Gastroesophageal sphincter (tissue), 4 donors: ENCODE data around the gene MYDGF. TPM values are rescaled to one million over a fixed set of nuclear protein-coding genes. Genes with fewer than 3 reads are reported as not detected.

Source experiments
- ATAC-seq: fragments of 150-250 bp; one replicate; pipeline ENCODE4 v1.9.1; 2016; ENCODE audit warnings: mild to moderate bottlenecking, moderate library complexity
- H3K27ac ChIP-seq, 4 donors: fragments of 200-600 bp; sonication (generic) in 3 of 4; 1 replicate in 3 of 4; 2 replicates in 1 of 4; pipeline ENCODE4 v1.5.1; 2016 to 2019
- H3K27me3 ChIP-seq: fragments of 200-600 bp; sonication (generic); one replicate; pipeline ENCODE4 v1.5.1; 2019
- H3K36me3 ChIP-seq, 2 donors: fragments of 200-600 bp; sonication (generic); one replicate each; pipeline ENCODE4 v1.5.1; 2019; ENCODE audit warnings: control low read depth in 1 of 2
- H3K4me1 ChIP-seq, 3 donors: fragments of 200-600 bp; sonication (generic); 1 replicate in 2 of 3; 2 replicates in 1 of 3; pipeline ENCODE4 v1.5.1; 2016 to 2019; ENCODE audit warnings: control low read depth in 2 of 3
- H3K4me3 ChIP-seq, 2 donors: fragments of 200-600 bp; sonication (generic); one replicate each; pipeline ENCODE4 v1.5.1; 2019; ENCODE audit warnings: mild to moderate bottlenecking in 1 of 2, moderate library complexity in 1 of 2
- H3K9me3 ChIP-seq, 3 donors: fragments of 200-600 bp; sonication (generic); one replicate each; pipeline ENCODE4 v1.5.1; 2017 to 2019; ENCODE audit warnings: control low read depth in 2 of 3
- EP300 ChIP-seq: sonication (generic); formaldehyde crosslinking; IDR thresholded peaks from one replicate; pipeline ENCODE4 v1.6.1; 2017; ENCODE audit warnings: antibody characterized with exemption, mild to moderate bottlenecking
- POLR2A ChIP-seq, 2 donors: fragments of 450-650 bp; IDR thresholded peaks; one replicate each; pipeline ENCODE4 v1.6.1; 2017; ENCODE audit warnings: antibody characterized with exemption in 2 of 2, mild to moderate bottlenecking in 2 of 2, moderate library complexity in 1 of 2
- POLR2AphosphoS5 ChIP-seq: sonication (generic); formaldehyde crosslinking; IDR thresholded peaks from one replicate; pipeline ENCODE4 v1.6.1; 2017; ENCODE audit warnings: antibody characterized with exemption
- WGBS, 2 donors: methylation state at CpG; one replicate each; pipeline ENCODE4 v1.1.5; 2018; ENCODE audit warnings: low coverage in 1 of 2; 5-methylcytosine and 5-hydroxymethylcytosine counted together
- total RNA-seq, 4 donors: library from RNA; depleted of rRNA; stranded (reverse); fragments of >200 nt; gene quantifications; one replicate each; pipeline ENCODE4 v1.1.0, GENCODE V29; 2016
- TF ChIP-seq, protein P1 (sequence below), 4 experiments: fragments of 200-600 bp in 2 of 4; fragments of 450-650 bp in 2 of 4; sonication (generic) in 1 of 4; IDR thresholded peaks; one replicate each; pipeline ENCODE4 v1.5.1; 2017 to 2019; ENCODE audit warnings: antibody characterized with exemption in 4 of 4, mild to moderate bottlenecking in 2 of 4, moderate library complexity in 2 of 4

Gene MYDGF
- total RNA-seq, 4 donors from 2014 or later = 20.5 to 44.6 (median 30.1) TPM

DNA sequence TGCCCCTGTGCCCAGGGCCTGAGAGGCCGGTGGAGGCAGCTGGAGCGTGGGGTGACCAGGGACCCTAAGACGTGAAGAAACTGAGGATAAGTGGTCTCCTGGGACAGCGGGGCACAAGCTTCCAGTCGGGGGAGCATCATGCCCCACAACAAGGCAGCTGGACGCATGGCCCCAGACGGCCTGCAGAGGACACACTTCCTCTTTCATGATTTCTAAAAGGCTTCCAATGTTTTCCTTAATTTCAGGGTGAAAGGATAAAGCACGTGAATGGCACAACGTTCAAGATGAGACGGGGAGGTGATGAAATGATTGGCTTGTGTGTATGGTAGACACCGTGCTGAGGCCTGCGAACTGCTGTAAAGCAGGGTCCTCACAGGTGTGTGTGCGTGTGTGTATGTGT is 20.2 kb upstream of the MYDGF start:
- Histone ChIP-seq H3K27me3 (no peaks in the 10 kb centered on the region), H3K9me3 (no peaks in the 10 kb centered on the region), H3K36me3 (peaks cover 0 to 99% of the 10 kb centered on the region in 2 donors), H3K27ac (no peak overlapping the region), H3K4me3 (no peak overlapping the region), H3K4me1 (peaks cover 0 to 10% (median 0%) of the 10 kb centered on the region in 3 donors)
- TF ChIP-seq EP300 (no peak), POLR2A (IDR thresholded peaks at IDR 0.05) (no peak)
- TF ChIP-seq, protein P1, sequence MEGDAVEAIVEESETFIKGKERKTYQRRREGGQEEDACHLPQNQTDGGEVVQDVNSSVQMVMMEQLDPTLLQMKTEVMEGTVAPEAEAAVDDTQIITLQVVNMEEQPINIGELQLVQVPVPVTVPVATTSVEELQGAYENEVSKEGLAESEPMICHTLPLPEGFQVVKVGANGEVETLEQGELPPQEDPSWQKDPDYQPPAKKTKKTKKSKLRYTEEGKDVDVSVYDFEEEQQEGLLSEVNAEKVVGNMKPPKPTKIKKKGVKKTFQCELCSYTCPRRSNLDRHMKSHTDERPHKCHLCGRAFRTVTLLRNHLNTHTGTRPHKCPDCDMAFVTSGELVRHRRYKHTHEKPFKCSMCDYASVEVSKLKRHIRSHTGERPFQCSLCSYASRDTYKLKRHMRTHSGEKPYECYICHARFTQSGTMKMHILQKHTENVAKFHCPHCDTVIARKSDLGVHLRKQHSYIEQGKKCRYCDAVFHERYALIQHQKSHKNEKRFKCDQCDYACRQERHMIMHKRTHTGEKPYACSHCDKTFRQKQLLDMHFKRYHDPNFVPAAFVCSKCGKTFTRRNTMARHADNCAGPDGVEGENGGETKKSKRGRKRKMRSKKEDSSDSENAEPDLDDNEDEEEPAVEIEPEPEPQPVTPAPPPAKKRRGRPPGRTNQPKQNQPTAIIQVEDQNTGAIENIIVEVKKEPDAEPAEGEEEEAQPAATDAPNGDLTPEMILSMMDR (IDR thresholded peaks at IDR 0.05) = no peak
- no peak for ATAC-seq
- WGBS, 2 donors = 53% methylated on average over 7 of the region's 13 CpGs; no CpG with 5 or more reads in 1 of the 2 donors

DNA sequence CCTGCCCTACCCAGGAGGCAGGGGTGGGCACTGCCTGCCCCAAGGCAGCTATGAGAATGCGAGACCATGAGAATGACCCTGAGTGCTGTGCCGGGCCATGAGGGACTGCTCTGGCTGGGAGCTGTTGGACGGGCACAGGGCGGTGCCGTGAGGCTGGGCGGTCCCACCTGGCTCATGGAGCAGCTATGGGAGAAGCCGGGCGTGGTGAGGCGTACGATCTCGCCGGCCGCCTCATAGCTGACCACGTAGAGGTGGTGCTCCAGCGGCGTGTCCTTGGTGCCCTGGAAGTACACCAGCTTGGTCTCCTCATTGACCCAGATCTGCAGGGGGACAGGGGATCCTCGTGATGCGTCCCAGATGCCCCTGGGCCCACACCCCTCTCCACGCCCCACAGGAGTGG is 19.3 kb upstream of the MYDGF start:
- TF ChIP-seq EP300 (no peak), POLR2A (IDR thresholded peaks at IDR 0.05) (no peak), POLR2AphosphoS5 (no peak)
- TF ChIP-seq, protein P1 (IDR thresholded peaks at IDR 0.05) = no peak
- peaks cover 0 to 99% of the 10 kb centered on the region in 2 donors for H3K36me3 ChIP-seq
- no peak overlapping the region for H3K27ac ChIP-seq
- peaks cover 0 to 6% (median 0%) of the 10 kb centered on the region in 3 donors for H3K4me1 ChIP-seq
- ATAC-seq = no peak
- no peaks in the 10 kb centered on the region for H3K27me3 ChIP-seq
- H3K9me3 ChIP-seq = no peaks in the 10 kb centered on the region
- WGBS, 2 donors = 100% methylated on average over 4 of the region's 19 CpGs; no CpG with 5 or more reads in 1 of the 2 donors
- no peak overlapping the region for H3K4me3 ChIP-seq

DNA sequence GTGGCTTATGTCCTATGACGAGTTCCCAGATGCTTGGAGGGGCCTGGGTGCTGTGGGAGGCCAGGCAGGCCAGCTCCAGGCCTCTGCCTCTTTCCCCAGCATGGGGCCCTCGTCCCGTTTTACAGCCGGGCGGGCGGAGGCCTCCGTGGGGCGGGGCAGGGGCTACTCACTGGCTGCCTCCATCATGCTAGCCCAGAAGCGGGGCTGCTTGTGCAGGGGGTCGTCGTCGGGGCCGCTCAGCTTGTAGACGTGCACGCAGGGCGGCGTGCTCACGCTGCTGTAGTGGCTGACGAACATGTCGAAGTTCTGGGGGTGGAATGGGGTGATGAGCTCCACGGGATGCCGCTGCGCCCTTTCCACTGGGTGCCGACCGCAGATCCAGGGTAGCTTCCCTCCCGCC is 18.4 kb upstream of the MYDGF start:
- Histone ChIP-seq H3K4me3 (no peak overlapping the region), H3K4me1 (no peaks in the 10 kb centered on the region), H3K27ac (no peak overlapping the region), H3K27me3 (no peaks in the 10 kb centered on the region), H3K9me3 (no peaks in the 10 kb centered on the region), H3K36me3 (peaks cover 0 to 99% of the 10 kb centered on the region in 2 donors)
- no peak for ATAC-seq
- TF ChIP-seq, protein P1 (IDR thresholded peaks at IDR 0.05) = no peak
- no CpG with 5 or more reads among the region's 26 CpGs for WGBS, 2 donors

DNA sequence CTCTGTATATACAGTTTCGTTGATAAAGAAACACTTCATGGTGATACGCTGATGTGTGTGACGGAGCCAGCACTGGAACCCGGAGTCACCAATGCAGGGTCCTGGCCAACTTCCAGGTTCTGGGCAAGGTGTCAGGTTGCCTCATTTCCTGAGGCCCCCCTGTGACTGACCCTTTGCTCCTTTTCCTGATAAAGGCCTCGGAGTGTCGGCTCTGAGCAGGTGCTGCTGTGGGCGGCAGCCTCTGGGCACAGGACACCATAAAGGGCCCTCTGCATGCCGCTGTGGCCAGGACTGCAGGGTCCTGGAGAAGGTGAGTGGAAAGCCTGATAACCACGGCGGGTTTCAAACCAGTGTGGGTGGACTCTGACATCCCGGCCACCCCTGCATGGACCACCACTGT is 17.3 kb upstream of the MYDGF start:
- Histone ChIP-seq H3K27me3 (no peaks in the 10 kb centered on the region), H3K4me1 (no peaks in the 10 kb centered on the region), H3K9me3 (no peaks in the 10 kb centered on the region), H3K27ac (no peak overlapping the region), H3K4me3 (no peak overlapping the region), H3K36me3 (peaks cover 0 to 99% of the 10 kb centered on the region in 2 donors)
- TF ChIP-seq, protein P1 (IDR thresholded peaks at IDR 0.05) = no peak
- TF ChIP-seq POLR2AphosphoS5 = no peak
- no peak for ATAC-seq
- WGBS, 2 donors = 40 to 60% methylated on average over 1 of the region's 11 CpGs

DNA sequence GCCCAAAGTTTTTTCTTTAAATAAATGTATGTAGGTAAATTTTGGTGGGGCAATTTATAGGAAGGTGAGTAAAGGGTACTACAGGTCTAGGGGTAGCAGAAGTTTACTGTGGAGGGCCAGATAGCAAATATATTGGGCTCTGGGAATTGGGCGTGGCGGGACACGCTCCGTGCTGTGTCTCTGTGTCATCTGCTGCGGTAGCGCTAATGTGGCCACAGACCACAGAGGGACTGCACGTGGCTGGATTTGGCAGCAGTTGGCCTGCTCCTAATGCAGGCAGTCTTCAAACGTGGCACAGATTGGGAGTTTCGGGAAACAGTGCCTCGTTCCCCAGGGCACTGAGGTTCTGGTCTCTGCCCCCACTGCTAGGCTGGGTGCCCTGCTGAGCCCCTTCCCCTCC is 16.6 kb upstream of the MYDGF start:
- Histone ChIP-seq H3K4me1 (no peaks in the 10 kb centered on the region), H3K27me3 (no peaks in the 10 kb centered on the region), H3K27ac (no peak overlapping the region), H3K4me3 (no peak overlapping the region), H3K36me3 (peaks cover 0 to 99% of the 10 kb centered on the region in 2 donors), H3K9me3 (no peaks in the 10 kb centered on the region)
- TF ChIP-seq EP300 = no peak
- TF ChIP-seq, protein P1 (IDR thresholded peaks at IDR 0.05) = no peak
- no peak for TF ChIP-seq POLR2A (IDR thresholded peaks at IDR 0.05)
- no peak for TF ChIP-seq POLR2AphosphoS5
- no peak for ATAC-seq
- 90 to 97% methylated on average over 2 to 7 of the region's 10 CpGs for WGBS, 2 donors
